Epithelial cell of proximal tubule (primary cell): Measurements from ENCODE around the gene AGR2. TPM values are rescaled to one million over a fixed set of nuclear protein-coding genes. Genes with fewer than 3 reads are reported as not detected.

ENCODE experiments used
- DNase-seq: peaks from one replicate; pipeline ENCODE4 v3.0.0-alpha.2; 2011; ENCODE audit warnings: low read depth
- H3K4me3 ChIP-seq: 2 replicates; pipeline ENCODE4 v1.5.1; 2011; ENCODE audit warnings: low read depth, mild to moderate bottlenecking, low read length
- total RNA-seq: library from RNA; depleted of rRNA; stranded (reverse); fragments of >200 nt; gene quantifications from 2 replicates; pipeline ENCODE4 v1.2.3, GENCODE V29; 2015
- TF ChIP-seq, protein P1 (sequence below): conservative IDR thresholded peaks from 2 replicates; pipeline ENCODE4 v1.5.1; 2012; ENCODE audit warnings: low read depth, mild to moderate bottlenecking, low read length

The AGR2 gene
- total RNA-seq, 1 donor from 2014 or later = 11.9 TPM

- peak overlapping the region; percentile 90 for H3K4me3 ChIP-seq
- TF ChIP-seq, protein P1, sequence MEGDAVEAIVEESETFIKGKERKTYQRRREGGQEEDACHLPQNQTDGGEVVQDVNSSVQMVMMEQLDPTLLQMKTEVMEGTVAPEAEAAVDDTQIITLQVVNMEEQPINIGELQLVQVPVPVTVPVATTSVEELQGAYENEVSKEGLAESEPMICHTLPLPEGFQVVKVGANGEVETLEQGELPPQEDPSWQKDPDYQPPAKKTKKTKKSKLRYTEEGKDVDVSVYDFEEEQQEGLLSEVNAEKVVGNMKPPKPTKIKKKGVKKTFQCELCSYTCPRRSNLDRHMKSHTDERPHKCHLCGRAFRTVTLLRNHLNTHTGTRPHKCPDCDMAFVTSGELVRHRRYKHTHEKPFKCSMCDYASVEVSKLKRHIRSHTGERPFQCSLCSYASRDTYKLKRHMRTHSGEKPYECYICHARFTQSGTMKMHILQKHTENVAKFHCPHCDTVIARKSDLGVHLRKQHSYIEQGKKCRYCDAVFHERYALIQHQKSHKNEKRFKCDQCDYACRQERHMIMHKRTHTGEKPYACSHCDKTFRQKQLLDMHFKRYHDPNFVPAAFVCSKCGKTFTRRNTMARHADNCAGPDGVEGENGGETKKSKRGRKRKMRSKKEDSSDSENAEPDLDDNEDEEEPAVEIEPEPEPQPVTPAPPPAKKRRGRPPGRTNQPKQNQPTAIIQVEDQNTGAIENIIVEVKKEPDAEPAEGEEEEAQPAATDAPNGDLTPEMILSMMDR = no peak
- peak; percentile 26 for DNase-seq
Observed at GRCh38 chr7:16755397-16755796, 49.4 kb downstream of the AGR2 start.

DNA sequence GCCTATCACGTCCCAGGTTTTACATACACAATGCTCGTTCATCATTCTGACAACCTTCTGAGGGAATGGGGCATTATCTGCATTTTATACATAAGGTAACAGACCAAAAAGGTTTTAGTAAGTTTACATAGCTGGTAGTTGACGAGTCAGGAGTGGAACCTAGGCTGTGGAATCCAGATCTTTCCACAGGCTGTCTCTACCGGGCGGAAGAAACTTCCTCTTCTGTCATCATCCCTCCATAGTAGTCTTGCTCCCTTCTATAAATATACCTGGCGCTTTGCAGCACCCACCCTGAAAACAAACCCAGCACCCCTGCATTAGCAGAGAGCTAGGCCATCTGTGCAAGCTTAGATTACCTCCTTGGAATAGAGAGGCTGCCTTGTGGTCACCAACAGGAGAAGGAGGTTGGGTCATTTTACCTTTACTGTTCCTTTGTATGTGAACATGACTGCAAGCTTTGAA lies 49.9 kb downstream of the AGR2 start:
- no peak for DNase-seq
- TF ChIP-seq, protein P1 = no peak

GRCh38 chr7:16753932-16754855 lies 50.6 kb downstream of the AGR2 start:
- TF ChIP-seq, protein P1 = no peak
- DNase-seq = no peak
- peak overlapping the region; percentile 90 for H3K4me3 ChIP-seq

More for the DNA sequence above, 49.9 kb downstream of the AGR2 start:
- H3K4me3 ChIP-seq = peak overlapping the region; percentile 90

GRCh38 chr7:16753102-16753931 lies 51.5 kb downstream of the AGR2 start, which contains the start of gene TSPAN13:
Gene TSPAN13 (plus strand): TSS chr7:16753755. CDS start chr7:16753968, 213 bp downstream.
- DNase-seq = no peak
- TF ChIP-seq, protein P1 = no peak
- peak within 1 kb of the TSS; percentile 90 for H3K4me3 ChIP-seq

- TF ChIP-seq, protein P1 = no peak
- no peak for DNase-seq
- H3K4me3 ChIP-seq = no peak overlapping the region
Observed at GRCh38 chr7:16747102-16747501, 57.7 kb downstream of the AGR2 start.

DNA sequence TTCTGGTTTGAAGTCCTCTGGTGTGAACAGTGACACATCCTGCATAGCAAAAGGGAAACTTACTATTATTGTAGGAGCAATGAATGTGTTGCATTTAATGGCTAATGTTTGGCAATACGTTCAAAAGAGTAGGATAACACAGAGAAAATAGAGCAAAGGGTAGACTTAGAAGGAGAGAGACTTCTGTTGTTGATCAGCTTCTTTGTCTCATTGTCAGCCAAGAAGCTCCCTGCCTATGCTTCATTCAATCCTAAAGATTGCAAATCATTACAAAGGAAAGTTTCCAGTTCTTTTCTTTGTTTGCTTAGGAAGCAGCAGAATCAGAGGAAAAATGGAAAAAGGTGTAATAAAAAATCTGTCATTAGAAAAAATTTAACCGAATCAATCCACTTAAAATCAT lies 59.2 kb downstream of the AGR2 start:
- DNase-seq = no peak
- TF ChIP-seq, protein P1 = no peak
- H3K4me3 ChIP-seq = no peak overlapping the region
